GM12874 (cell line): ENCODE results near the gene IL1RAPL2.

Experiments
- CTCF ChIP-seq: IDR thresholded peaks from 2 replicates; pipeline ENCODE4 v1.5.1; 2011; ENCODE audit warnings: low read depth, mild to moderate bottlenecking, control low read depth, low read length, moderate library complexity; ENCODE audit not compliant: insufficient read depth

IL1RAPL2 gene

DNA sequence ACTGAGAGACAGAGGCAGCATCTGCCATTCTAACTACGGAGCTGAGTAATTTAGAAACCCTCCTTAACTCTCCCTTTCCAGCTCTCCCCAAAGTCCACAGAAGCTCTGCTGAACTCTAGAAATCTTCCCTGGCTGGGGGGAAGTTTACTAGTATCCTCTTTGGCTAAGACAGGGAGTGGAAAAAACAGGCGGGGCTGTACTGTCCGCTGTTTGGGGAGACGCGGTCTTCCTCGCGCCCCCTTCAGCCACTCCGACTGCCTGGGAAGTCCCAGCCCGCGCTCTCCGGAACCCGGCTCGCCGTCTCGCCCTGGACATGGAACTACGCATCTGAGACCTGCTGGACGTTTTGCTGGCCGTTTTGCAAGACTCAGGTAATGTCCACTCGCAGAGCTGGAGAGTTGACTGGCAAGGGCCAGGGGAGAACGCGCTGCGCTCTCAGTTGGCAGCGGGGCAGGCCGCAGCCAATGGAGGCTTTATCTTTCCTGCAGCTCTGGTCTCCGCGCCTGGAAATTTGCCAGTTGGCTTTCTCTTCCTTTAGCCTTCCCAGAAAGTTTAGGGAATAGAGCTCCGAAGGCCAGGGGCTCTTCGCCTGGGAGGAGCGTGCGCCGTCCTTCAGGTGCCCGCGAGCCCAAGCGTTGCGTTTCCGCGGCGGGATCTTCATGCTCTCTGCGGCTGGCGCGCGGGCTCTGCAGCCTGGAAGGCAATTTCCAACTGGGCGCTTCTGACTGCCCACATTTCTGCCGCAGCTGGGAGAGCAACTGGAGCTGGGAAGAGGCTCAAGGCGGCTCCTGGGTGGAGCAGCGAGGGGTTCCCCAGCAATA is 892 bp downstream of the IL1RAPL2 start:
- no peak for TF ChIP-seq CTCF

DNA sequence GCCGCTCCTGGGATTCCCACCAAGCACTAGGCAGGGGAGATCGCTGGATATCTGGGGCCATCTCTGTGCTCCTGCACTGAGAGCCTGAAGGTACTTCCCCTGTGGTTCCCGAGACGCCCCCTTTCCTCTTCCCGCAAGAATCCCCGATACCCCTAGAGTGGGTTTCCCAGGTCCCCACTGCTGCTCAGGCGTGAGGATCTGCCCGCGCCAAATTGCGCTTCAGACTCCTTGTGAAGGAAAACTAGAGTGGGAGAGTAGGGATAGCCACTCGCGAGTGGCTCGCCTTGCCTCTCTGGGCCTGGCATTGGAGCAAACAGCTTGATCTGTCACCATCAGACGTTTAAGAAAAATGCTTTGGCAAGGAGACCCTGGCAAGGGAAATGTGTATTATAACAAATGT is 1.5 kb downstream of the IL1RAPL2 start:
- no peak for TF ChIP-seq CTCF

DNA sequence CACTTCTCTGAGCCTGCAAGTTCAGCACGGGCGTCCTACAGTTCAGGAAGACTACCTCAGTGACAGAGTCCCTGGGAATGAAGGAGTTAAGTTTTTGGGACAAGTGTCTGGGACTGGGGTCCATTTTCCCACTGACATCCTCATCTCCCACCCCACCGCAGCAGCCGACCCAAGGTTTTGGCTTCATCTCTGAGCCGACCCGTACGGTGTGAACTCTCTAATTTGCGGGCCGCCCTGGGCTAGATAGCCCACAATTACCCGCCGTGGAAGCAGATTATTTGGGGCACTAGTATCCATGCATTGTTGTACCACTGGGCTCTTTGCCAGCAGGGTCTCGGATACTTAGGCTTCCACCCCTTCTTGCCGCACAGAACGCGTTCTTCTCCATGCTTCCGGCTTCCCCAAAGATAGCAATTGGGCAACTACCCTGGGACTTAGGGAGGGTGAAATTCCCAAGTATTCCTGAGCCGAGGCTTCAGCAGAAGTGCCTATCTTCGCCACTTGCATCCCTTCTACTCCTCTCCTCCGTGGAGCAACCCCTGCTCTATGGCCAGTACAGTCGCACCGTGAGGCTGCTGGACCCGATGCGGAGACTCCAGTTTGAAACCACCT is 2.4 kb downstream of the IL1RAPL2 start:
- TF ChIP-seq CTCF, result no peak

DNA sequence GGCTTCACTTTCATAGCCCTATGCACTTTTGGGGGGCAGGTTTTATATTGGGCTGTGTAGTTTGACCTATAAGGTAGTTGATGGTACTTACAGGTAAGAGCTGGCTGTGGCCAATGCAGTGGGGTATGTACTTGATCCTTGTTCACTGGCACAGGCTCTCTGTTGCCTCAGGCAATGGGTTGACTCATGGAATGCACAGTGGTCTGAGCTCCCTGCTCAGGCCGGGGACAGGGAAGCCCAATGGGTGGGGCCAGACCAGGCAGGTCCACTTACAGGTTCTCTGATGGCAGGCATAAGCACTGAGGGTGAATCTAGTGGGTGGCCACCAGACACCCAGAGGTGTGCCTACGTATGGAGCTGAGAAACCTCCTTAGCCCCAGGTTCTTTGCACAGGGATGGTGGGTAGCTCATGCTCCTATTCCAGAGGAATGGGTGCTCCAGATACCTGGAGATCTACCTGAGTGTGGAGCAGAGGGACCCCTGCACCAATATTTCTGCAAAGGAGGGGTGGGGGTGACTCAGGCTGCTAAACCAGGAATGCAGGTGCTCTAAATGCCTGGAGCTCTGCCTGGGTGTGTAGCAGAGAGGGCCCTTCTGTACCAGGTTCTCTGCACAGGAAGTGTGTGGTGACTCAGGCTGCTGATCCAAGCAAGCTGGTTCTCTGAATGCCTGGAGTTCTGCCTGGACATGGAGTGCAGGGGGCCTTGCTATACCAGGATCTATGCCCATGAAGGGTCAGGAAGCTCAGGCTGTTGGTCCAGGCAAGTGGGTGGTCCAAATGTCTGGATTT is 52.3 kb downstream of the IL1RAPL2 start:
- no peak for TF ChIP-seq CTCF

- TF ChIP-seq CTCF, result no peak
Measured at GRCh38 chrX:104621781-104622180, 55.8 kb downstream of the IL1RAPL2 start.

DNA sequence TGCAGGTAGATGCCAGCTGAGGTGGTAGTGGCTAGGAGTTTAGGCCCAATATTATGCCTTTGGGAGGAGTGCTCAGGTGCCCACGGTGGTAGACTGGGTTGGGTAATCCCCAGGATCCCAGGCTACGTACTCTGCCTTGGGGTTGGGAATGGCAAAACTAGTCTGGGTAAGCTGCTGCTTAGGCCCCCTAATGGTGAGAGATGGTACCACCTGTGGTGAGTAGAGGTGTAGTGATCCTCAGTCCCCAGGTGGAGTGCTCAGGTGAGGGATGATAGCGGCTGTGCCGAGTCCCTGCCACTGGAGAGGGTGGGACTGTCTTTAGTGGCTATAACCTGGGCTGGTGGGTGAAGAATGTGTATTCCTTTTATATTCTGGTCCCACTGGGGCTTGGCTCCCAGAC is 75.2 kb downstream of the IL1RAPL2 start:
- peak; percentile 28; the same call in 1 of the 2 replicates for TF ChIP-seq CTCF

GRCh38 chrX:104647084-104647483 is 81.1 kb downstream of the IL1RAPL2 start:
- no peak for TF ChIP-seq CTCF
